ENCODE results near the gene MAP3K20. TPM values are rescaled to one million over a fixed set of nuclear protein-coding genes. Genes with fewer than 3 reads are reported as not detected.
"Not testable (repeated sequence)": the region's sequence is repeated elsewhere in the genome, so short reads cannot be mapped to it uniquely, and the experiment has no call there.

The MAP3K20 gene
- total and polyA plus RNA-seq, 2 donors (not counting 1 experiment from before 2014, with no cell fraction given): 105 to 138 TPM

DNA sequence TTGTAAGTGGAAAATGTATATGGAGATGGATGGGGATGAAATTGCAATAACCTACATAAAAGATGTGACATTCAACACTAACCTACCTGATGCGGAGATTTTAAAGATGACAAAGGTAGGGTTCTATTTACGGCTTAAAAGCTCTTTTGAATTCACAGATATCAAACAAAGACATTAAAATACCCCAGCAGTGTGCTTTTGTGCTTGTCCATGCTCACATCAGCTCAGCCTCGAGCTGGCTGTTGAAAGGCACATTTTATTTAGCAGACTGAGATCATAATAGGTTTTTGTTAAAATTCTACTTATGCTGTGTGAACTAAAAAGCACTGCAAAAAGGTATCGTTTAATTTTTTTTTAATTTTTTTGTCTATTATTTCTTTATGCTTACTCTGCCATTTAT is 183.1 kb downstream of the MAP3K20 start:
- Histone ChIP-seq H3K27me3 (ENCODE audit: control insufficient read depth, insufficient read depth, low read length) (no peaks in the 10 kb centered on the region), H2AFZ (ENCODE audit: low read length) (no peak overlapping the region), H3K79me2 (ENCODE audit: control insufficient read depth, insufficient read depth, low read length) (no peaks in the 10 kb centered on the region), H3K9me3 (ENCODE audit: control insufficient read depth, insufficient read depth, low read depth, low read length) (no peaks in the 10 kb centered on the region), H3K4me3 (replicated peaks in 1 of 4; ENCODE audit: control extremely low read depth in 1 of 4, insufficient read depth in 1 of 4, low read depth in 3 of 4, low read length in 4 of 4) (no peak overlapping the region), H3K4me1 (ENCODE audit: control insufficient read depth, extremely low read depth, insufficient read depth, low read length) (no peaks in the 10 kb centered on the region), H3K9ac (ENCODE audit: insufficient read depth, low read length) (no peak overlapping the region), H3K27ac (ENCODE audit: insufficient read depth, low read length) (no peak overlapping the region), H4K20me1 (ENCODE audit: control insufficient read depth, extremely low read depth, insufficient read depth, low read length) (no peaks in the 10 kb centered on the region), H3K4me2 (ENCODE audit: extremely low read depth, insufficient read depth, low read length) (no peak overlapping the region), H3K36me3 (ENCODE audit: control insufficient read depth, insufficient read depth, low read length) (no peaks in the 10 kb centered on the region)
- no peak for DNase-seq (ENCODE audit: low read depth in 2 of 2)
- TF ChIP-seq CTCF (conservative IDR thresholded peaks at IDR 0.05 in 1 of 2, IDR thresholded peaks at IDR 0.05 in 1 of 2; ENCODE audit: low read depth in 1 of 2, low read length in 2 of 2): no peak
- no peak for TF ChIP-seq EZH2 (IDR thresholded peaks at IDR 0.05; ENCODE audit: low read length, missing control alignments)

DNA sequence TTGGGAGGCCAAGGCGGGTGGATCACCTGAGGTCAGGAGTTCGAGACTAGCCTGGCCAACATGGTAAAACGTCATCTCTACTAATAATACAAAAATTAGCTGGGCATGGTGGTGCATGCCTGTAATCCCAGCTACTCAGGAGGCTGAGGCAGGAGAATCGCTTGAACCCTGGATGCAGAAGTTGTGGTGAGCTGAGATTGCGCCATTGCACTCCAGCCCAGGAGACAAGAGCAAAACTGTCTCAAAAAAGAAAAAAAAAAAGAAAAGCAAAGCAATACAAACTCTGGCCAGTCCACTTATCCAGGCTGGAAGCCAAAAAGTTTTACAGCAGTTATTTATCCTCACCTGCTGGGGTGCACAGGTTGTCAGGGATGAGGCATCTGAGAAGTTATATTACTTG is 186.7 kb downstream of the MAP3K20 start:
- H2AFZ ChIP-seq (ENCODE audit: low read length); H3K9me3 ChIP-seq (ENCODE audit: control insufficient read depth, insufficient read depth, low read depth, low read length); H3K9ac ChIP-seq (ENCODE audit: insufficient read depth, low read length); H3K27ac ChIP-seq (ENCODE audit: insufficient read depth, low read length); H4K20me1 ChIP-seq (ENCODE audit: control insufficient read depth, extremely low read depth, insufficient read depth, low read length); H3K36me3 ChIP-seq (ENCODE audit: control insufficient read depth, insufficient read depth, low read length); DNase-seq (ENCODE audit: low read depth in 2 of 2); H3K4me2 ChIP-seq (ENCODE audit: extremely low read depth, insufficient read depth, low read length); H3K4me1 ChIP-seq (ENCODE audit: control insufficient read depth, extremely low read depth, insufficient read depth, low read length); H3K4me3 ChIP-seq (replicated peaks in 1 of 4; ENCODE audit: control extremely low read depth in 1 of 4, insufficient read depth in 1 of 4, low read depth in 3 of 4, low read length in 4 of 4); H3K79me2 ChIP-seq (ENCODE audit: control insufficient read depth, insufficient read depth, low read length); H3K27me3 ChIP-seq (ENCODE audit: control insufficient read depth, insufficient read depth, low read length): not testable (repeated sequence)

GRCh38 chr2:173264151-173264550 is 188.5 kb downstream of the MAP3K20 start:
- TF ChIP-seq EZH2 (IDR thresholded peaks at IDR 0.05; ENCODE audit: low read length, missing control alignments) (no peak), CTCF (conservative IDR thresholded peaks at IDR 0.05 in 1 of 2, IDR thresholded peaks at IDR 0.05 in 1 of 2; ENCODE audit: low read depth in 1 of 2, low read length in 2 of 2) (no peak)
- Histone ChIP-seq H3K79me2 (ENCODE audit: control insufficient read depth, insufficient read depth, low read length) (no peaks in the 10 kb centered on the region), H3K36me3 (ENCODE audit: control insufficient read depth, insufficient read depth, low read length) (no peaks in the 10 kb centered on the region)

More at GRCh38 chr2:173264151-173264550, 188.5 kb downstream of the MAP3K20 start:
- no peak overlapping the region for H3K9ac ChIP-seq (ENCODE audit: insufficient read depth, low read length)
- H3K27ac ChIP-seq (ENCODE audit: insufficient read depth, low read length): no peak overlapping the region
- H3K27me3 ChIP-seq (ENCODE audit: control insufficient read depth, insufficient read depth, low read length): no peaks in the 10 kb centered on the region
- H2AFZ ChIP-seq (ENCODE audit: low read length): no peak overlapping the region
- H3K4me2 ChIP-seq (ENCODE audit: extremely low read depth, insufficient read depth, low read length): no peak overlapping the region
- no peaks in the 10 kb centered on the region for H3K9me3 ChIP-seq (ENCODE audit: control insufficient read depth, insufficient read depth, low read depth, low read length)
- no peaks in the 10 kb centered on the region for H3K4me1 ChIP-seq (ENCODE audit: control insufficient read depth, extremely low read depth, insufficient read depth, low read length)
- no peak for DNase-seq (ENCODE audit: low read depth in 2 of 2)
- no peak overlapping the region for H3K4me3 ChIP-seq (replicated peaks in 1 of 4; ENCODE audit: control extremely low read depth in 1 of 4, insufficient read depth in 1 of 4, low read depth in 3 of 4, low read length in 4 of 4)
- H4K20me1 ChIP-seq (ENCODE audit: control insufficient read depth, extremely low read depth, insufficient read depth, low read length): no peaks in the 10 kb centered on the region
